HepG2 (cell line): ENCODE results near the gene ZNF749. TPM values are rescaled to one million over a fixed set of nuclear protein-coding genes. Genes with fewer than 3 reads are reported as not detected.

Experiments
- ATAC-seq: fragments of 200-7000 bp; cut with Tn5 transposase; 3 replicates; pipeline ENCODE4 v1.9.1; 2020; ENCODE audit warnings: mild to moderate bottlenecking, moderate library complexity
- BruUV-seq: library from RNA; stranded (reverse); fragments of 400-500 nt; replicated peaks from 2 replicates; lab custom pipeline; 2021; lab: Mats Ljungman, UMichigan
- CTCF ChIA-PET: fragments of 300-600 bp; formaldehyde crosslinking; extraction: SDS; loops from one replicate; lab custom pipeline; 2021; ENCODE audit warnings: low total read pairs, inconsistent platforms, low intra/inter-chr PET ratio; lab: Yijun Ruan, JAX
- POLR2A ChIA-PET: fragments of 350-600 bp; sonication (Branson Sonifier 250); formaldehyde crosslinking; loops from one replicate; lab custom pipeline; 2020; ENCODE audit warnings: antibody characterized with exemption, inconsistent platforms; lab: Yijun Ruan, JAX
- DNase-seq: peaks from one replicate; pipeline ENCODE4 v3.0.0-alpha.2; 2015; ENCODE audit warnings: low spot score
- FAIRE-seq: peaks from 3 replicates; lab custom pipeline; 2011; peaks lifted over from hg19 to GRCh38; lab: Jason Lieb, UNC
- H2AFZ ChIP-seq: one replicate; pipeline ENCODE4 v1.6.1; 2011; ENCODE audit warnings: low read length, inconsistent platforms
- H3K27ac ChIP-seq: fragments of 300-600 bp; 3 replicates; pipeline ENCODE4 v1.8.0; 2011; ENCODE audit warnings: mixed run types, mild to moderate bottlenecking, mixed read lengths, low read length, inconsistent platforms; ENCODE audit not compliant: insufficient read depth; ENCODE audit errors: extremely low read length
- H3K27me3 ChIP-seq, 2 experiments: fragments of 200-600 bp in 1 of 2; 2 replicates in 1 of 2; 3 replicates in 1 of 2; pipeline versions ENCODE4 v1.6.0 to v1.8.0; 2011; ENCODE audit warnings: low read length in 2 of 2, mild to moderate bottlenecking in 2 of 2, moderate library complexity in 2 of 2, inconsistent platforms in 1 of 2; ENCODE audit not compliant: insufficient read depth in 2 of 2, control insufficient read depth in 1 of 2
- H3K36me3 ChIP-seq, 2 experiments: fragments of 200-600 bp in 1 of 2; replicated peaks in 1 of 2; 2 replicates in 1 of 2; 3 replicates in 1 of 2; pipeline versions ENCODE4 v1.5.1 to v1.8.0; 2011; ENCODE audit warnings: low read length in 2 of 2, inconsistent platforms in 1 of 2; ENCODE audit not compliant: insufficient read depth in 2 of 2, control insufficient read depth in 1 of 2
- H3K4me1 ChIP-seq: 2 replicates; pipeline ENCODE4 v1.5.1; 2012; ENCODE audit warnings: low read length, inconsistent platforms; ENCODE audit not compliant: insufficient read depth
- H3K4me2 ChIP-seq: 2 replicates; pipeline ENCODE4 v1.6.0; 2011; ENCODE audit warnings: low read depth, low read length, inconsistent platforms
- H3K4me3 ChIP-seq, 3 experiments: fragments of 200-600 bp in 1 of 3; sonication (generic), shearing (Covaris generic) in 1 of 3; replicated peaks in 1 of 3; 2 replicates each; pipeline ENCODE4 v1.5.1; 2011 to 2016; ENCODE audit warnings: low read length in 3 of 3, inconsistent platforms in 2 of 3, low read depth in 2 of 3, mild to moderate bottlenecking in 2 of 3, control low read depth in 1 of 3, mixed read lengths in 1 of 3; ENCODE audit not compliant: insufficient read depth in 1 of 3
- H3K79me2 ChIP-seq: one replicate; pipeline ENCODE4 v1.6.1; 2011; ENCODE audit warnings: low read length, inconsistent platforms; ENCODE audit not compliant: insufficient read depth
- H3K9ac ChIP-seq: 2 replicates; pipeline ENCODE4 v1.6.0; 2011; ENCODE audit warnings: mild to moderate bottlenecking, low read depth, low read length, inconsistent platforms; ENCODE audit not compliant: insufficient read depth
- H3K9me3 ChIP-seq: 2 replicates; pipeline ENCODE4 v1.5.1; 2012; ENCODE audit warnings: mild to moderate bottlenecking, low read length
- H4K20me1 ChIP-seq: 2 replicates; pipeline ENCODE4 v1.6.0; 2011; ENCODE audit warnings: inconsistent platforms, mild to moderate bottlenecking, low read length, moderate library complexity; ENCODE audit not compliant: insufficient read depth
- DMAP1 ChIP-seq: IDR thresholded peaks from 2 replicates; pipeline ENCODE4 v1.6.1; 2016
- HES4 ChIP-seq: sonication (generic); formaldehyde crosslinking; IDR thresholded peaks from 2 replicates; pipeline ENCODE4 v1.9.0; 2021; ENCODE audit warnings: mild to moderate bottlenecking, missing genetic modification reagents, borderline replicate concordance
- LCORL ChIP-seq, 2 experiments: fragments of 450-650 bp in 1 of 2; sonication (generic) in 1 of 2; formaldehyde crosslinking in 1 of 2; IDR thresholded peaks; 2 replicates each; pipeline versions ENCODE4 v1.5.0 to v1.6.1; 2017 to 2020; ENCODE audit warnings: antibody characterized with exemption in 1 of 2, missing genetic modification reagents in 1 of 2
- MAX ChIP-seq: IDR thresholded peaks from 2 replicates; pipeline ENCODE4 v1.6.1; 2012; ENCODE audit warnings: inconsistent platforms
- MED8 ChIP-seq: sonication (generic); formaldehyde crosslinking; IDR thresholded peaks from 2 replicates; pipeline ENCODE4 v1.8.1; 2023; ENCODE audit warnings: mild to moderate bottlenecking, missing genetic modification reagents; ENCODE audit not compliant: insufficient replicate concordance
- PRPF4 ChIP-seq: fragments of 200-400 bp; formaldehyde crosslinking; IDR thresholded peaks from 2 replicates; pipeline ENCODE4 v1.6.1; 2016; ENCODE audit warnings: low read length, low read depth; ENCODE audit not compliant: poor library complexity, severe bottlenecking
- REST ChIP-seq, 2 experiments: IDR thresholded peaks; 2 replicates each; pipeline ENCODE4 v1.6.1; 2011 to 2012; ENCODE audit warnings: low read length in 2 of 2, borderline replicate concordance in 1 of 2, low read depth in 1 of 2, mild to moderate bottlenecking in 1 of 2, moderate library complexity in 1 of 2
- RXRB ChIP-seq: IDR thresholded peaks from 2 replicates; pipeline ENCODE4 v1.6.1; 2016; ENCODE audit warnings: borderline replicate concordance, missing genetic modification reagents, missing compliant biosample characterization
- YEATS4 ChIP-seq: sonication (generic); formaldehyde crosslinking; IDR thresholded peaks from 2 replicates; pipeline ENCODE4 v1.4.0; 2020; ENCODE audit warnings: missing genetic modification reagents, borderline replicate concordance
- WGBS: methylation state at CpG from one replicate; pipeline ENCODE4 v1.1.6; 2017; ENCODE audit warnings: low lambda C conversion rate; 5-methylcytosine and 5-hydroxymethylcytosine counted together
- in situ Hi-C: cut with HindIII; loops from 2 replicates; pipeline ENCODE4 v1.10.0; 2017; ENCODE audit warnings: low pct_unique_long_range_greater_than_20kb; ENCODE audit not compliant: extremely low pct_ligation_motif_present
- intact Hi-C: fragments of 100-400 bp; cut with micrococcal nuclease; formaldehyde crosslinking; loops from one replicate; pipeline ENCODE4 v1.10.0; 2022; ENCODE audit not compliant: unreplicated experiment
- polyA plus RNA-seq, 8 experiments: library from polyadenylated mRNA; depleted of rRNA in 3 of 8; stranded (reverse) in 7 of 8; unstranded in 1 of 8; fragments of >200 nt; fragmentation: Illumina TruSeq in 4 of 8; extraction: Trizol in 4 of 8; gene quantifications; 2 replicates each; pipeline versions ENCODE4 v1.2.1 to v1.2.3, GENCODE V29; 2011 to 2016; ENCODE audit warnings: low read depth in 4 of 8, missing spikeins in 1 of 8, mixed read lengths in 1 of 8; ENCODE audit not compliant: insufficient read depth in 1 of 8
- total RNA-seq, 5 experiments: library from RNA; depleted of rRNA; stranded (reverse); fragments of >200 nt; fragmentation: Illumina TruSeq; extraction: Trizol; gene quantifications; 2 replicates each; pipeline ENCODE4 v1.2.3, GENCODE V29; 2016; ENCODE audit warnings: low read depth in 1 of 5
- TF ChIP-seq, protein P1 (sequence below): sonication (generic); IDR thresholded peaks from 2 replicates; pipeline ENCODE4 v1.6.1; 2016; ENCODE audit warnings: low read depth, borderline replicate concordance

ZNF749 gene
- total and polyA plus RNA-seq, 2 of the 13 experiments (the other 11 are each of a cell fraction or from before 2014, with no cell fraction given): 18.9 to 21.0 TPM

DNA sequence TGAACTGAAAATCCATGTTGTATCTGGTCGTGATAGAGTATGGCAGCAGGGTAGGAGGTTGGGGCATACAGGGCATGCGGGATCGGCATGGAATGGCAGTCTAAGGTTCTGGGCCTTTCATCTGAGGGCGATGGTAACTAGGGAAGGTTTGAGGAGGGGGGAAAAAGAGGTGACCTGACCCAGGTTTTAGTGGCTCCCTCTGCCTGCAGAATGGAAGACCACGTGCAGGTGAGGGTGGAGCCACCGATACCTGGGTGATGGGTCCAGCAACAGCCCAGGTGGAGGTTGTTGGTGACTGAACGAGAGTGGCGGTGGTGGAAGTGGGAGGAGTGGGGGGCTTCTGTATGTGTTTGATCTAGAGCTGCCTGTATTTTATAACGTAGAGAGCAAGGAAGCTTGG is 3.8 kb downstream of the ZNF749 start (continued):
- TF ChIP-seq RXRB (CRISPR knock-in tag) (no peak), MED8 (no peak), MAX (no peak), YEATS4 (CRISPR knock-in tag) (no peak)

DNA sequence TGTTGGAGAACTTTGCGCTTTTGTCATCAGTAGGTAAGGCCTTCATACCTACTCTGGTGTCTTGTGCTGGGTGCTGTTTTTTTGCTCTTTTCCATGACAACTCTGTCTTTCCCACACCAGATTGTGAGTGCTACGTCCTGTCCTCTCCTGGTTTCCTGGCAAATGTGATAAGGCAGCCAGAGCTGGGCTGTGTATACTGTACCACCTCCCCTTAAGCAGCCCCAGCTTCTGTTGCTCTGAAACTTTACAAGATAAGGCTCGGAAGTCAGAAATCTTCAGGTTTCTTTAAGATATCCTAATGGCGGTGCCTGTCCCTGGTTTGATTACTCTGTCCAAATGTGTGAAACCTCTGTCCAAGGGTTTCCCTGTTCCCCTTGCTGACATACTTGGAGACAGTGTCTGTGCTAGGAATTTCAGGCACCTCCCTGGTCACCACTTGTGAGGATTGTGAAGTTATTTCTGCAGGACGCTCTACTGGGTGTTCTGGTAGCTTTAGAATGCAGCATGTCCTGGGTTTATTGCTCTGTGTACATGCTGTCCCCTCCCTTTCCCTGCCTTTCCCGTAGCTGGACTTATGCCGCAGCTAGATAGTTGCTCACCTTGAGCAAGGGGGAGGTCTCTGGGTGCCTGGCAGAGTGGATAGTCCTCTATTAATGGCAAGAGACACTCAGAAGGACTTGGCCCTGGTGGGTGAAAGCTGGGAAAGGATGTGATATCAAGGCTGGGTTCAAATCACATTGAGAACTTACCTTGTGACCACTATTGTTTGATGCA is 7.0 kb downstream of the ZNF749 start:
- Histone ChIP-seq H3K9me3 (no peaks in the 10 kb centered on the region), H3K9ac (no peak overlapping the region), H3K27me3 (no peaks in the 10 kb centered on the region), H3K4me1 (no peaks in the 10 kb centered on the region), H3K79me2 (peaks cover 37% of the 10 kb centered on the region), H3K4me2 (no peak overlapping the region), H2AFZ (no peak overlapping the region), H3K27ac (no peak overlapping the region), H3K4me3 (no peak overlapping the region), H4K20me1 (no peaks in the 10 kb centered on the region), H3K36me3 (peaks cover 18 to 47% of the 10 kb centered on the region in 2 experiments)
- TF ChIP-seq DMAP1 (CRISPR knock-in tag): no peak
- in situ Hi-C loops (no loop called here), intact Hi-C loops (no loop called here)
- DNase-seq: no peak
- FAIRE-seq: no peak
- no TSS peak for BruUV-seq
- ChIA-PET CTCF (no interaction called here), POLR2A (no interaction called here)
- no peak for ATAC-seq
- WGBS: 94% methylated on average over 6 of the region's 7 CpGs

DNA sequence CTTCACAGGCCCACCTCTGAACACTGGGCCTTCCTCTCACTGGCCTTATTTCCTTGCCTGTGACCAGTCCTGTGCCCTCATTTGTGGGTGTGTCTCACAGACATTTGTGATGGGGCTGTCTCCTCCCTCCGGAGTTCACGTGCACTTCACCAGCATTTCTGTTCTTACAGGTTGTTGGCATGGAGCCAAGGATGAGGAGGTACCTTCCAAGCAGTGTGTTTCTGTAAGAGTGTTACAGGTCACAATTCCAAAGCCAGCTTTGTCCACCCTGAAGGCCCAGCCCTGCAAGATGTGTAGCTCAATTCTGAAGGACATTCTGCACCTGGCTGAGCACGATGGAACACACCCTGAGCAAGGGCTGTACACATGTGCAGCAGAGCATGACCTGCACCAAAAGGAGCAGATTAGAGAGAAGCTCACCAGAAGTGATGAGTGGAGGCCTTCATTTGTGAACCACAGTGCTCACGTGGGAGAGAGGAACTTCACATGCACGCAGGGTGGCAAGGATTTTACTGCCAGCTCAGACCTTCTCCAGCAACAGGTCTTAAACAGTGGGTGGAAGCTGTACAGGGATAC is 8.1 kb downstream of the ZNF749 start:
- no peaks in the 10 kb centered on the region for H3K27me3 ChIP-seq
- H3K4me1 ChIP-seq: no peaks in the 10 kb centered on the region
- no peak for ATAC-seq
- no peak overlapping the region for H3K4me2 ChIP-seq
- CTCF ChIA-PET: no interaction called here
- no peak overlapping the region for H2AFZ ChIP-seq
- no peak overlapping the region for H3K27ac ChIP-seq
- no TSS peak for BruUV-seq
- no peak for DNase-seq
- H3K9ac ChIP-seq: no peak overlapping the region
- intact Hi-C loops (no loop called here), in situ Hi-C loops (no loop called here)
- no peaks in the 10 kb centered on the region for H3K9me3 ChIP-seq
- H3K36me3 ChIP-seq: peaks cover 18 to 42% of the 10 kb centered on the region in 2 experiments
- H3K4me3 ChIP-seq: no peak overlapping the region
- WGBS: 73% methylated on average over 4 of the region's 5 CpGs
- no peak for FAIRE-seq
- POLR2A ChIA-PET: no interaction called here
- H3K79me2 ChIP-seq: peaks cover 28% of the 10 kb centered on the region
- H4K20me1 ChIP-seq: no peaks in the 10 kb centered on the region
- TF ChIP-seq PRPF4: no peak
- TF ChIP-seq, protein P1, sequence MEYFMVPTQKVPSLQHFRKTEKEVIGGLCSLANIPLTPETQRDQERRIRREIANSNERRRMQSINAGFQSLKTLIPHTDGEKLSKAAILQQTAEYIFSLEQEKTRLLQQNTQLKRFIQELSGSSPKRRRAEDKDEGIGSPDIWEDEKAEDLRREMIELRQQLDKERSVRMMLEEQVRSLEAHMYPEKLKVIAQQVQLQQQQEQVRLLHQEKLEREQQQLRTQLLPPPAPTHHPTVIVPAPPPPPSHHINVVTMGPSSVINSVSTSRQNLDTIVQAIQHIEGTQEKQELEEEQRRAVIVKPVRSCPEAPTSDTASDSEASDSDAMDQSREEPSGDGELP: no peak
- TF ChIP-seq LCORL (IDR thresholded peaks at IDR 0.05): peak; percentile 56; the same call in 1 of the 2 replicates
- TF ChIP-seq LCORL (CRISPR knock-in tag; IDR thresholded peaks at IDR 0.05): no peak
- TF ChIP-seq HES4 (CRISPR knock-in tag): no peak
- no peak for TF ChIP-seq REST (IDR thresholded peaks at IDR 0.05; ENCODE audit: borderline replicate concordance in 1 of 2, low read depth in 1 of 2, low read length in 2 of 2)
